HEK293 (cell line): Measurements from ENCODE around the gene CKM.

ENCODE experiments used
- CTCF ChIA-PET: fragments of 350-600 bp; formaldehyde crosslinking; extraction: SDS; loops from one replicate; lab custom pipeline; 2021; ENCODE audit warnings: antibody characterized with exemption; lab: Yijun Ruan, JAX
- POLR2A ChIA-PET: fragments of 300-600 bp; formaldehyde crosslinking; extraction: SDS; loops from one replicate; lab custom pipeline; 2020; ENCODE audit warnings: antibody characterized with exemption, inconsistent platforms; lab: Yijun Ruan, JAX
- H3K27ac ChIP-seq: fragments of 200-500 bp; sonication (Bioruptor generic); 2 replicates; pipeline ENCODE4 v1.5.1; 2014; ENCODE audit warnings: low read depth, low read length, control low read depth, inconsistent platforms; ENCODE audit errors: extremely low read depth
- H3K36me3 ChIP-seq, 2 experiments: fragments of 200-500 bp in 1 of 2; sonication (Bioruptor generic) in 1 of 2; 1 replicate in 1 of 2; 2 replicates in 1 of 2; pipeline ENCODE4 v1.5.1; 2014 to 2017; ENCODE audit warnings: inconsistent platforms in 2 of 2, low read length in 2 of 2; ENCODE audit not compliant: control insufficient read depth in 2 of 2, insufficient read depth in 1 of 2
- H3K4me1 ChIP-seq: fragments of 200-500 bp; sonication (Bioruptor generic); 2 replicates; pipeline ENCODE4 v1.5.1; 2014; ENCODE audit warnings: mild to moderate bottlenecking, low read length, inconsistent platforms; ENCODE audit not compliant: control insufficient read depth, insufficient read depth
- H3K4me3 ChIP-seq: 2 replicates; pipeline ENCODE4 v1.5.1; 2011; ENCODE audit warnings: low read depth, mild to moderate bottlenecking, control low read depth, low read length, moderate library complexity
- H3K9me3 ChIP-seq: fragments of 200-500 bp; sonication (Bioruptor generic); 2 replicates; pipeline ENCODE4 v1.5.1; 2014; ENCODE audit warnings: low read depth, low read length, inconsistent platforms; ENCODE audit not compliant: control insufficient read depth, insufficient read depth
- EGR2 ChIP-seq: fragments of 450-650 bp; formaldehyde crosslinking; IDR thresholded peaks from 2 replicates; pipeline ENCODE4 v1.5.1; 2016; ENCODE audit warnings: low read depth, missing biosample characterization, missing genetic modification characterization
- ZBTB1 ChIP-seq: fragments of 450-650 bp; formaldehyde crosslinking; IDR thresholded peaks from 2 replicates; pipeline ENCODE4 v1.5.1; 2016; ENCODE audit warnings: missing biosample characterization, missing genetic modification characterization
- ZBTB6 ChIP-seq: fragments of 450-650 bp; formaldehyde crosslinking; IDR thresholded peaks from 2 replicates; pipeline ENCODE4 v1.5.1; 2017; ENCODE audit warnings: missing biosample characterization, missing genetic modification characterization
- ZNF10 ChIP-seq: fragments of 450-650 bp; formaldehyde crosslinking; IDR thresholded peaks from 2 replicates; pipeline ENCODE4 v1.5.1; 2017; ENCODE audit warnings: missing biosample characterization, missing genetic modification characterization
- ZNF121 ChIP-seq: fragments of 450-650 bp; formaldehyde crosslinking; IDR thresholded peaks from 2 replicates; pipeline ENCODE4 v1.5.1; 2016; ENCODE audit warnings: missing biosample characterization, missing genetic modification characterization
- ZNF23 ChIP-seq: fragments of 450-650 bp; formaldehyde crosslinking; IDR thresholded peaks from 2 replicates; pipeline ENCODE4 v1.5.1; 2016; ENCODE audit warnings: missing biosample characterization, missing genetic modification characterization, borderline replicate concordance
- ZNF391 ChIP-seq: fragments of 450-650 bp; formaldehyde crosslinking; IDR thresholded peaks from 2 replicates; pipeline ENCODE4 v1.5.1; 2016; ENCODE audit warnings: low read depth, missing biosample characterization, missing genetic modification characterization, borderline replicate concordance
- ZNF530 ChIP-seq: fragments of 450-650 bp; formaldehyde crosslinking; IDR thresholded peaks from 2 replicates; pipeline ENCODE4 v1.5.1; 2016; ENCODE audit warnings: low read depth, missing biosample characterization, missing genetic modification characterization
- ZNF549 ChIP-seq: fragments of 450-650 bp; IDR thresholded peaks from 2 replicates; pipeline ENCODE4 v1.5.1; 2018; ENCODE audit warnings: missing biosample characterization, missing genetic modification characterization, mild to moderate bottlenecking, inconsistent platforms, moderate library complexity
- ZNF585B ChIP-seq: fragments of 450-650 bp; formaldehyde crosslinking; IDR thresholded peaks from 2 replicates; pipeline ENCODE4 v1.5.1; 2016; ENCODE audit warnings: missing biosample characterization, missing genetic modification characterization
- ZNF596 ChIP-seq: fragments of 450-650 bp; IDR thresholded peaks from 2 replicates; pipeline ENCODE4 v1.5.0; 2018; ENCODE audit warnings: missing biosample characterization, mild to moderate bottlenecking, missing genetic modification characterization, moderate library complexity
- ZNF621 ChIP-seq: fragments of 450-650 bp; formaldehyde crosslinking; IDR thresholded peaks from 2 replicates; pipeline ENCODE4 v1.5.1; 2017; ENCODE audit warnings: missing biosample characterization, missing genetic modification characterization
- ZNF626 ChIP-seq: fragments of 450-650 bp; sonication (Bioruptor Pico); formaldehyde crosslinking; IDR thresholded peaks from 2 replicates; pipeline ENCODE4 v1.5.1; 2018; ENCODE audit warnings: missing biosample characterization, missing genetic modification characterization, inconsistent platforms
- ZNF664 ChIP-seq: fragments of 450-650 bp; formaldehyde crosslinking; IDR thresholded peaks from 2 replicates; pipeline ENCODE4 v1.5.1; 2016; ENCODE audit warnings: missing biosample characterization, missing genetic modification characterization
- ZNF701 ChIP-seq: fragments of 450-650 bp; formaldehyde crosslinking; IDR thresholded peaks from 2 replicates; pipeline ENCODE4 v1.5.1; 2016; ENCODE audit warnings: missing biosample characterization, missing genetic modification characterization
- ZNF768 ChIP-seq: fragments of 450-650 bp; formaldehyde crosslinking; IDR thresholded peaks from 2 replicates; pipeline ENCODE4 v1.5.1; 2018; ENCODE audit warnings: missing biosample characterization, mild to moderate bottlenecking, missing genetic modification characterization
- ZXDB ChIP-seq: fragments of 450-650 bp; formaldehyde crosslinking; IDR thresholded peaks from 2 replicates; pipeline ENCODE4 v1.5.1; 2016; ENCODE audit warnings: missing biosample characterization, missing genetic modification characterization
- TF ChIP-seq, protein P1 (sequence below): fragments of 450-650 bp; formaldehyde crosslinking; IDR thresholded peaks from 2 replicates; pipeline ENCODE4 v1.5.1; 2016; ENCODE audit warnings: missing biosample characterization, missing genetic modification characterization, borderline replicate concordance
- TF ChIP-seq, protein P2 (sequence below): fragments of 450-650 bp; formaldehyde crosslinking; IDR thresholded peaks from 2 replicates; pipeline ENCODE4 v1.5.1; 2016; ENCODE audit warnings: missing biosample characterization, missing genetic modification characterization

The CKM gene

GRCh38 chr19:45321848-45322247 lies 827 bp downstream of the CKM start:
- TF ChIP-seq ZNF549 (no peak), ZNF10 (no peak), ZNF596 (tag by site-specific recombination) (no peak), ZBTB6 (tag by site-specific recombination) (no peak)
- ChIA-PET CTCF (no interaction called here), POLR2A (no interaction called here)
- no peak overlapping the region for H3K4me3 ChIP-seq
- no peaks in the 10 kb centered on the region for H3K9me3 ChIP-seq
- no peak overlapping the region for H3K27ac ChIP-seq
- H3K4me1 ChIP-seq = no peaks in the 10 kb centered on the region
- no peaks in the 10 kb centered on the region for H3K36me3 ChIP-seq

GRCh38 chr19:45320997-45321775 lies 1.5 kb downstream of the CKM start:
- no peaks in the 10 kb centered on the region for H3K4me1 ChIP-seq
- no peaks in the 10 kb centered on the region for H3K9me3 ChIP-seq
- ChIA-PET POLR2A (interaction anchor here (0.6 kb wide), 1 partner anchor 99 kb away, joined by 6 read pairs; no protein-coding TSS in a partner anchor), CTCF (interaction anchor here (1.1 kb wide), 1 partner anchor 8 kb away, joined by 4 read pairs; no protein-coding TSS in a partner anchor)
- no peak overlapping the region for H3K4me3 ChIP-seq
- no peaks in the 10 kb centered on the region for H3K36me3 ChIP-seq
- H3K27ac ChIP-seq = no peak overlapping the region
- TF ChIP-seq EGR2 (tag by site-specific recombination) (peak; percentile 24; the same call in 1 of the 2 replicates), ZNF121 (tag by site-specific recombination) (peak; percentile 91), ZNF768 (tag by site-specific recombination) (peak; percentile 79; the same call in 1 of the 2 replicates), ZNF530 (tag by site-specific recombination) (no peak), ZXDB (tag by site-specific recombination) (no peak), ZNF664 (tag by site-specific recombination) (no peak), ZNF549 (no peak), ZNF585B (tag by site-specific recombination) (no peak)
- TF ChIP-seq, protein P1, sequence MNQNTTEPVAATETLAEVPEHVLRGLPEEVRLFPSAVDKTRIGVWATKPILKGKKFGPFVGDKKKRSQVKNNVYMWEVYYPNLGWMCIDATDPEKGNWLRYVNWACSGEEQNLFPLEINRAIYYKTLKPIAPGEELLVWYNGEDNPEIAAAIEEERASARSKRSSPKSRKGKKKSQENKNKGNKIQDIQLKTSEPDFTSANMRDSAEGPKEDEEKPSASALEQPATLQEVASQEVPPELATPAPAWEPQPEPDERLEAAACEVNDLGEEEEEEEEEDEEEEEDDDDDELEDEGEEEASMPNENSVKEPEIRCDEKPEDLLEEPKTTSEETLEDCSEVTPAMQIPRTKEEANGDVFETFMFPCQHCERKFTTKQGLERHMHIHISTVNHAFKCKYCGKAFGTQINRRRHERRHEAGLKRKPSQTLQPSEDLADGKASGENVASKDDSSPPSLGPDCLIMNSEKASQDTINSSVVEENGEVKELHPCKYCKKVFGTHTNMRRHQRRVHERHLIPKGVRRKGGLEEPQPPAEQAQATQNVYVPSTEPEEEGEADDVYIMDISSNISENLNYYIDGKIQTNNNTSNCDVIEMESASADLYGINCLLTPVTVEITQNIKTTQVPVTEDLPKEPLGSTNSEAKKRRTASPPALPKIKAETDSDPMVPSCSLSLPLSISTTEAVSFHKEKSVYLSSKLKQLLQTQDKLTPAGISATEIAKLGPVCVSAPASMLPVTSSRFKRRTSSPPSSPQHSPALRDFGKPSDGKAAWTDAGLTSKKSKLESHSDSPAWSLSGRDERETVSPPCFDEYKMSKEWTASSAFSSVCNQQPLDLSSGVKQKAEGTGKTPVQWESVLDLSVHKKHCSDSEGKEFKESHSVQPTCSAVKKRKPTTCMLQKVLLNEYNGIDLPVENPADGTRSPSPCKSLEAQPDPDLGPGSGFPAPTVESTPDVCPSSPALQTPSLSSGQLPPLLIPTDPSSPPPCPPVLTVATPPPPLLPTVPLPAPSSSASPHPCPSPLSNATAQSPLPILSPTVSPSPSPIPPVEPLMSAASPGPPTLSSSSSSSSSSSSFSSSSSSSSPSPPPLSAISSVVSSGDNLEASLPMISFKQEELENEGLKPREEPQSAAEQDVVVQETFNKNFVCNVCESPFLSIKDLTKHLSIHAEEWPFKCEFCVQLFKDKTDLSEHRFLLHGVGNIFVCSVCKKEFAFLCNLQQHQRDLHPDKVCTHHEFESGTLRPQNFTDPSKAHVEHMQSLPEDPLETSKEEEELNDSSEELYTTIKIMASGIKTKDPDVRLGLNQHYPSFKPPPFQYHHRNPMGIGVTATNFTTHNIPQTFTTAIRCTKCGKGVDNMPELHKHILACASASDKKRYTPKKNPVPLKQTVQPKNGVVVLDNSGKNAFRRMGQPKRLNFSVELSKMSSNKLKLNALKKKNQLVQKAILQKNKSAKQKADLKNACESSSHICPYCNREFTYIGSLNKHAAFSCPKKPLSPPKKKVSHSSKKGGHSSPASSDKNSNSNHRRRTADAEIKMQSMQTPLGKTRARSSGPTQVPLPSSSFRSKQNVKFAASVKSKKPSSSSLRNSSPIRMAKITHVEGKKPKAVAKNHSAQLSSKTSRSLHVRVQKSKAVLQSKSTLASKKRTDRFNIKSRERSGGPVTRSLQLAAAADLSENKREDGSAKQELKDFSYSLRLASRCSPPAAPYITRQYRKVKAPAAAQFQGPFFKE (tag by site-specific recombination) = no peak
- TF ChIP-seq, protein P2, sequence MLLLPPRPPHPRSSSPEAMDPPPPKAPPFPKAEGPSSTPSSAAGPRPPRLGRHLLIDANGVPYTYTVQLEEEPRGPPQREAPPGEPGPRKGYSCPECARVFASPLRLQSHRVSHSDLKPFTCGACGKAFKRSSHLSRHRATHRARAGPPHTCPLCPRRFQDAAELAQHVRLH (tag by site-specific recombination) = 0 out of 2 replicates have a peak, but pooled peaks have one; percentile 24
- TF ChIP-seq, all 188 proteins: peak for 4

GRCh38 chr19:45315304-45315703 lies 7.4 kb downstream of the CKM start:
- Histone ChIP-seq H3K36me3 (no peaks in the 10 kb centered on the region), H3K4me1 (no peaks in the 10 kb centered on the region), H3K9me3 (no peaks in the 10 kb centered on the region), H3K4me3 (no peak overlapping the region), H3K27ac (no peak overlapping the region)
- CTCF ChIA-PET = interaction anchor here (0.7 kb wide), 1 partner anchor 11 kb away, joined by 3 read pairs; no protein-coding TSS in a partner anchor
- POLR2A ChIA-PET = no interaction called here
- TF ChIP-seq ZBTB1 (tag by site-specific recombination) (no peak), ZNF585B (tag by site-specific recombination) (no peak), ZNF621 (tag by site-specific recombination) (no peak), EGR2 (tag by site-specific recombination) (no peak), ZNF23 (tag by site-specific recombination) (no peak), ZNF391 (tag by site-specific recombination) (no peak), ZNF626 (tag by site-specific recombination) (no peak), ZNF701 (no peak)
